ENCODE results near the gene KCNQ1. TPM values are rescaled to one million over a fixed set of nuclear protein-coding genes. Genes with fewer than 3 reads are reported as not detected.

Gene KCNQ1

GRCh38 chr11:2898366-2899079 lies 453.7 kb downstream of the KCNQ1 start:
- peak overlapping the region; percentile 91 for H2BK15ac ChIP-seq (ENCODE audit: low read depth, poor library complexity, severe bottlenecking)
- H3K9ac ChIP-seq (ENCODE audit: low read length): peak overlapping the region; percentile 25
- no peaks in the 10 kb centered on the region for H3K9me3 ChIP-seq (ENCODE audit: control insufficient read depth, low read length)
- no peak overlapping the region for H2BK5ac ChIP-seq (ENCODE audit: low read depth, low read length, poor library complexity, severe bottlenecking)
- peaks cover 9% of the 10 kb centered on the region for H3K79me1 ChIP-seq (replicated peaks; ENCODE audit: low read length, poor library complexity, severe bottlenecking)
- H2BK120ac ChIP-seq (ENCODE audit: low read depth, low read length): peak overlapping the region; percentile 100
- peak overlapping the region; percentile 97 to 98 for H3K4ac ChIP-seq (ENCODE audit: low read depth in 1 of 2, low read length in 2 of 2)
- DNase-seq: peak; percentile 96
- H3K4me1 ChIP-seq (ENCODE audit: control insufficient read depth, insufficient read depth, low read depth, low read length): peaks cover 36% of the 10 kb centered on the region
- peak overlapping the region in 1 of 2 experiments; percentile 87 for H3K14ac ChIP-seq (ENCODE audit: low read length in 2 of 2)
- no peaks in the 10 kb centered on the region for H3K36me3 ChIP-seq (ENCODE audit: control insufficient read depth in 1 of 2, insufficient read depth in 2 of 2, low read depth in 1 of 2, low read length in 2 of 2)
- peak overlapping the region; percentile 95 for H2BK12ac ChIP-seq (ENCODE audit: low read length in 2 of 2)
- H3K27me3 ChIP-seq (ENCODE audit: control insufficient read depth in 1 of 2, insufficient read depth in 1 of 2, low read length in 2 of 2): no peaks in the 10 kb centered on the region
- H2AK5ac ChIP-seq (ENCODE audit: low read length, severe bottlenecking): peak overlapping the region; percentile 48
- peak overlapping the region in 1 of 2 experiments; percentile 43 for H3K23ac ChIP-seq (ENCODE audit: low read length in 2 of 2)
- no peak overlapping the region for H2AFZ ChIP-seq (ENCODE audit: low read depth, low read length)
- no peak overlapping the region for H3K4me2 ChIP-seq (ENCODE audit: low read length, poor library complexity, severe bottlenecking)
- peak overlapping the region; percentile 95 to 100 for H3K18ac ChIP-seq (ENCODE audit: low read depth in 1 of 2, low read length in 2 of 2)
- H4K91ac ChIP-seq (ENCODE audit: low read length): peak overlapping the region; percentile 97
- H4K8ac ChIP-seq (ENCODE audit: low read length): peak overlapping the region; percentile 97
- no peak overlapping the region for H3K4me3 ChIP-seq (ENCODE audit: insufficient read depth in 1 of 2, low read depth in 1 of 2, low read length in 2 of 2)
- peak overlapping the region; percentile 42 for H3K27ac ChIP-seq (ENCODE audit: low read length, poor library complexity, severe bottlenecking)
- WGBS: 19% methylated on average over 12 of the region's 12 CpGs

Small RNA genes lying within 50 kb of the gene (small RNA-seq; reads per million reads assigned to genes)
- not detected for gene AC013791.1 (ENCODE audit: low read depth)
- not detected for gene COX6CP18 (ENCODE audit: low read depth)
- not detected for gene RF01947 (ENCODE audit: low read depth)
- not detected for gene RF01948 (ENCODE audit: low read depth)
- not detected for gene RF01950 (ENCODE audit: low read depth)

Data from mesenchymal stem cell (in vitro differentiated cells and primary cell).